Stimulated activated CD4-positive, alpha-beta T cell treated with anti-CD3 and anti-CD28 coated beads, Interleukin-15, amount 100 ng/mL, for 1 hour (primary cell): Measurements from ENCODE around the gene MIEF2.
A peak's percentile ranks its signal among the peaks of the same experiment; 100 is the strongest.
"Not testable (repeated sequence)": the region's sequence is repeated elsewhere in the genome, so short reads cannot be mapped to it uniquely, and the experiment has no call there.

Experiments used
- DNase-seq, 2 donors: peaks; one replicate each; pipeline ENCODE4 v3.0.0-alpha.2; 2020; ENCODE audit warnings: low read depth in 1 of 2, low spot score in 1 of 2

The MIEF2 gene

DNA sequence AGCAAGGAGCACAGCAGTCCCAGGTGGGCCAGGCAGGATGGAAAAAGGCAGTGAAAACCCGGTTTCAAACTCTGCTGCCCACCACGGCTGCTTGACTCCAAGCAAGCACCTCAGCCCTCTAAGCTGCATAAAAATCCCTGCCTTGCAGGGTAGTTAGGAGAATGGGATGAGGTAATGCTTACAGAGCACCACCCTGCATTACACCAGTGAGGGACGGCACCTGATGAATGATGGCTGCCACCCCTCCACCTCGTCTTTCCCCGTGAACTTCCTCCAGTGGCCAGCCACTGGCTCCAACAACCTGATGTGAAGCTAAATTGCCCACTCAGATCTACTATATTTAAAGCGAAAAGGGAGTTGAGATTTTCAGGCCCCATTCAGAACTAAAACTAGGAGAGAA, 21.3 kb downstream of the MIEF2 start:
- DNase-seq = no peak

DNA sequence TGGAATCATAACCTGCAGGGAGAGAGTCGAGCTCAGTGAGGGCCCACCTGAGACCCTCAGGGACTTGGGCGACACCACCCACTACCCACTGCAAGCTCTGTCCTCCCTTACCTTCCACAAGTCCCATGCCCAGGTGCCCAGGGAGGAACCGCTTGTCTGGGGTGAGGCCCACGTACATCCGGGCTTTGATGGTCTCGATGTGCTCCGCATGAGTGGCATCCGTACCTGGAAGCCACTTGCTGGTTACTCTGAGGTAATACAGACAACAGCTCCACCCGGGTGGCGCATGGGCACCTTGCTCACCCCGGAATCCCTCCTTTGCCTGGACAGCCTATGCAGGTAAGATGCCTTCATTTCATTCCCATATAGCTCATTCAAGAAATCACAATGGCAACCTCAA, 24.8 kb downstream of the MIEF2 start:
- DNase-seq = no peak

DNA sequence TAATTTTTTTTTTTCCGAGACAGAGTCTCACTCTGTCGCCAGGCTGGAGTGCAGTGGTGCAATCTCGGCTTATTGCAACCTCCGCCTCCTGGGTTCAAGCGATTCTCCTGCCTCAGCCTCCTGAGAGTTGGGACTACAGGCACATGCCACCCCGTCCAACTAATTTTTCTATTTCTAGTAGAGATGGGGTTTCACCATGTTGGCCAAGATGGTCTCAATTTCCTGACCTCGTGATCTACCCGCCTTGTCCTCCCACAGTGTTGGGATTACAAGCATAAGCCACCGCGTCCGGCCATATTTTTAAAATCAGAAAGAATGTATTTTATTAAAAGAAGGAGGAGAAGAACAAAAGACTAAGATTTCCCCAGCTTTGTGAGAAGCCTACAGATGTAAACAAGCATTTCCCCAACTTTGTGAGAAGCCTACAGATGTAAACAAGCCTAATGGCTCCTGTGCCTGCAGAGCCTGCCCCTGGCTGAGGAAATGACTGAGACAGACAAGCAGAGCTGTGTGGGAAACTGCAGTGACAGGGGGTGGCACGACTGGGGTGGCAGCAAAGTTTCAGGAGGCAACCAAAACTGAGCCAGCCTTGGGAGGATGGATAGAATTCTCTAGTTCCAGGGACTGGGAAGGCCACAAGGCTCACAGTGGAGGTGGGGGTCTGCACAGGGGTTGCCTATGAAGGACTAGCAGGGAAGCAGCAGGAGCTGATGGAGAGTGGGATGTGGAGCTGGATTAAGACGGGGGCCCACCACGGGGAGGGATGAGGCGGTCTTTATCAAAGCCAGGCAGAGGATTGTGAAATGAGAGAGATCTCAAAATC, 31.5 kb downstream of the MIEF2 start:
- no peak for DNase-seq

DNA sequence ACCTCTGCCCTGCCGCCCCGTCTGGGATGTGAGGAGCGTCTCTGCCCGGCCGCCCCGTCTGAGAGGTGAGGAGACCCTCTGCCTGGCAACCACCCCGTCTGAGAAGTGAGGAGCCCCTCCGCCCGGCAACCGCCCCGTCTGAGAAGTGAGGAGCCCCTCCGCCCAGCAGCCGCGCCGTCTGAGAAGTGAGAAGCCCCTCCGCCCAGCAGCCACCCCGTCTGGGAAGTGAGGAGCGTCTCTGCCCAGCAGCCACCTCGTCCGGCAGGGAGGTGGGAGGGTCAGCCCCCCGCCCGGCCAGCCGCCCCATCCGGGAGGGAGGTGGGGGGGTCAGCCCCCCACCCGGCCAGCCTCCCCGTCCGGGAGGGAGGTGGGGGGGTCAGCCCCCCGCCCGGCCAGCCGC, 37.6 kb downstream of the MIEF2 start:
- not testable (repeated sequence) for DNase-seq

DNA sequence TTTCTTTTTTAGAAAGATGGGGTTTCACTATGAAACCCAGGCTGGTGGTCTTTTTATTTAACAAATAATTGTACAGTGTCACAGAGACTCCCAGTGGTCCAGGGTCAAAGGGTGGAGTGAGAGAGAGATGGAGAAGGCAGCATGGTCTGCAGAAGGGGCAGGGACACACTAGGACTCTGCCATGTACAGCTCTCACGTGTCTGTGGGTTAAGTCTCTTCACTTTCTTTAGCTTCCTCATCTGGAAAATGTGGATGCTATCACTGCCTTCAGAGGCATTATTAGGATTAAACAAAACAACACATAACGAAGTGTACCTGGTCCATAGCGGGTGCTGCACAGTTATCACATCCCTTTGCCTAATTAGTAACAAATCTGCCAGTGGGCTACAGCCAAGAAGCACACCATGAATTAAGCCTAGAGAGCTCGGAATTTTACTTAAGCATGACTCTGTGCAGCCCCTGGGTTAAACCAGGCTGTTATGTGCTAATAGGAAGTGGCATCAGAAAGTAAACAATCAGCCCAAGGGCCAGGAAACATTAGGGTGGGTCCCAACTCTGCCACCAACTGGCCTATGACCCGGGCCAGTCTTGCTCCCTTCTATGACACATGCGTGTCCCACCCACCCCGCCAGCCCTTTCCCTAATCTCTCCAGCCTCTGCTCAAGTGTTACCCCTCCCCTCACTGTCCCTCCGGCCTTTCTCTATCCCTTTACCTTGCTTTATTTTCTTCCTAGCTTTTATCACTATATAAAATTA, 40.4 kb downstream of the MIEF2 start:
- no peak for DNase-seq

DNA sequence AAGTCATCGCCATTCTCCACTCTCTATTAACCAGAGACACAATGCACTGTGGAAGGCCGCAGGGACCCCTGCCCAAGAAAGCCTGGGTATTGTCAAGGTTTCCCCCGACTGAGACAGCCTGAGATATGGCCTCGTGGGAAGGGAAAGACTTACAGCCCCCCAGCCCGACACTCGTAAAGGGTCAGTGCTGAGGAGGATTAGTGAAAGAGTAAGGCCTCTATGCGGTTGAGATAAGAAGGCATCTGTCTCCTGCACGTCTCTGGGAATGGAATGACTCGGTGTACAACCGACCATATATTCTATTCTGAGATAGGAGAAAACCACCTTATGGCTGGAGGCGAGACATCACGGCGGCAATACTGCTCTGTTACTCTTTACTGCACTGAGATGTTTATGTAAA, 42.7 kb downstream of the MIEF2 start:
- DNase-seq = not testable (repeated sequence)

DNA sequence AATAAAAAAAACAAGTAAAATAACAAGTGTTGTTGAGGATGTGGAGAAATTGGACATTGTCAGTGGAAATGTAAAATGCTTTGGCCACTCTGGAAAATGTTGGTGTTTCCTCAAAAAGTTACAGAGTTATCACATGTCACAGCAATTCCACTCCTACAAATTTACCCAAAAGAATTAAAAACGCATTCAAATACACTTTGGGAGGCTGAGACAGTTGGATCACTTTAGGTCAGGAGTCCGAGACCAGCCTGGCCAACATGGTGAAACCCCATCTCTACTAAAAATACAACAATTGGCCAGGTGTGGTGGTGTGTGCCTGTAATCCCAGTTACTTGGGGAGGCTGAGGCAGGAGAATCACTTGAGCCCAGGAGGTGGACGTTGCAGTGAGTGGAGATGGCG, 48.7 kb downstream of the MIEF2 start:
- no peak for DNase-seq

DNA sequence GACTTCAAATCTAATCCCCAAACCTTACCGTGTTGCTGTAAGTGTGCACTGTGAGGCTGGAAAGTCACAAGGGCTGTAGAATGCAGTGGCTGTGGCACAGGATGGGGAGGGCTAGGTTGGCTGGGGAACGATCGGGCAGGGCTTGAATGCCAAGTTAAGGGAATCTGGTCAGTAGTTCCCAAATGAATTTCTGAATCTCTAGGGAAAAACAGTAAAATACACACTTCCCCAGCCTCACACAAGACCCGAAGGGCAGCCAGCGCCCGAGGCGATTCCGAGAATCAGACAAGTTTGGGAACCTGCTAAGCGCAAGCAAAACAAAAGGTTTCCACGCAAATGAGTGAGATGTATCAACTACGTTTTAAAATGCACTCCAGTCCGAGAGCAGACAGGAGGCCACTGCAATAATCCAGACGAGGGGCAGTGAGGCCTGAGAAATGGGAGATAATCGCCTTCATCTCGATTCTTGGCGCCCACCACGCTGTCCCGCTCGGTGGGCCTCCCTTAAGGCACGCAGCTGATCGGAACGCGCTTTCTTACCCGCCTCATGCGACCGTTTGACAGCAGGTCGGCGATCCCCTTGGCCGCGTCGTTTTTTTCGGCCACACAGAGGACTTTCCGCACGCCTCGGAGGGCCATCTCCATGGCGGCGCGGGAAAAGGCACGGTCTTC, 53.7 kb downstream of the MIEF2 start:
- DNase-seq = no peak

DNA sequence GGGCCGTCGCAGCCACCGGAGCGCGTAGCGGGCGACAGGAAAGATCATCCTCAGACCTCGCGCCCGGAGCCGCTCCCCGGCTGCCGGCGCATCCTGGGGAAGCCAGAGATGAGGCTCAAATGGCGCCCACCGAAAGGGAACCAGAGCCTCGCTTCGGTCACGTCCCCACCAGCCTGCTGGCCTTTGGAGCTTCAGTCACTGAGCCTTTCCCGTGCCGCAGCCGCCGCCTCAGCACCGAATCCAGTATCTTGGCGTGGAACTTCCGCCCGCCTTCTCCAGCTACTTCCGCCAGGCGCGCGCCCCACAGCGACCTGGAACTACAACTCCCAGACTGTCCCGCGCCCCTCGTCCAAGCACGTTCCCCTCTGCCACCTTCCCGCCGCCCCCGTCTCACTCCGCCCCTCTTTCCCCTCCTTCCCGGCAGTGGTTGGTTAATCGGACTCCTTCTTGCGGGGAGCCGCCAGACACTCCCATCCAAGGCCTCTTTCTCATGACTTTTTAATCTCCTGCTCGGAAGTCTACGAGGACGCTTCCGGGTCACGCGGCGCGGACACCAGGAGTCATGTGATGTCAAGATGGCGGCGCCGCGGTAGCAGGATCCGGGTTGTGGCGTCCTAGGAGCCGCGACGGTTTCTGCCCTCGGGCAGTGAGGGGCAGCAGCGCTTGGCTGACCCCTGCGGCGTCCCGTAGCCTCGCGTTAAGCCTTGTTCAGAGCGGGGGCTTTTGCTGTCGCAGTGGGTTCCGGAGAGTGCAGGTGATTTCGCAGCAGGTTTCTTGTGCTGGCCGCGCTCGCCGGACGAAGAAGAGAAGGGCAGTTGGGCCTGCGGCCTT, 54.5 kb downstream of the MIEF2 start, which contains the start of the genes SMCR8 and TOP3A:
SMCR8 (plus strand) TSS at position 563 of the 831 bp plus-strand sequence. CDS start 497 bp downstream, outside the sequence.
TOP3A (minus strand) TSS at position 264 of the 831 bp plus-strand sequence; CDS start at position 48, 216 bp downstream.
- peak; percentile 92 to 95 for DNase-seq

DNA sequence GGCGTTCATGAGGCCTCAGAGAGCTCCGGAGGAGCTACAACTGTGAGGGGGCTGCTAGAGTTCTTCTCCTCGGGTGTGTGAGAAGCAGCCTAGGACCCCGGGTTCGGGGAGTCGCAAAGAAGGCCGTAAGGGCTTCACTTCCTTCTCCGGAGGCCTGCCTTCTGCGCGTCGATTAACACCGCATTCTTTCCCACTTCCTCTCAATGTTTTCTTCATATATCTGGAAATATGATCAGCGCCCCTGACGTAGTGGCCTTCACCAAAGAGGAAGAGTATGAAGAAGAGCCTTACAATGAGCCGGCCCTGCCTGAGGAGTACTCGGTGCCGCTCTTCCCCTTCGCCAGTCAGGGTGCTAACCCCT, 55.1 kb downstream of the MIEF2 start:
- DNase-seq = no peak

DNA sequence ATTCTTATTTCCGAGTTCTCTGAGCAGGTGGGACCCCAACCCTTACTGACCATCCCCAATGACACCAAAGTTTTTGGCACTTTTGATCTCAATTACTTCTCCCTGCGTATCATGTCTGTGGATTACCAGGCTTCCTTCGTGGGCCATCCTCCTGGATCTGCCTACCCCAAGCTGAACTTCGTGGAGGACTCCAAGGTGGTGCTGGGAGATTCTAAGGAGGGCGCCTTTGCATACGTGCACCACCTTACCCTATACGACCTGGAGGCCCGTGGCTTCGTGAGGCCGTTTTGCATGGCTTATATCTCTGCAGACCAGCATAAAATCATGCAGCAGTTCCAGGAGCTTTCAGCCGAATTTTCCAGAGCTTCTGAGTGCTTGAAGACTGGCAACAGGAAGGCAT, 55.5 kb downstream of the MIEF2 start:
- no peak for DNase-seq
